Measurements from ENCODE around the gene DLK2. TPM values are rescaled to one million over a fixed set of nuclear protein-coding genes. Genes with fewer than 3 reads are reported as not detected.
"Not testable (repeated sequence)": the region's sequence is repeated elsewhere in the genome, so short reads cannot be mapped to it uniquely, and the experiment has no call there.

DLK2 gene
- total RNA-seq, 1 donor from 2014 or later: 3.4 TPM

GRCh38 chr6:43465948-43466347 lies 10.6 kb upstream of the DLK2 start:
- TF ChIP-seq CTCF (conservative IDR thresholded peaks at IDR 0.05): no peak
- no peaks in the 10 kb centered on the region for H3K9me3 Mint-ChIP-seq
- H3K27me3 Mint-ChIP-seq: peaks cover 23% of the 10 kb centered on the region
- no peak overlapping the region for H3K27ac Mint-ChIP-seq
- H3K36me3 Mint-ChIP-seq: no peaks in the 10 kb centered on the region
- DNase-seq (ENCODE audit: extremely low spot score, unreplicated experiment): no peak
- no peaks in the 10 kb centered on the region for H3K4me1 Mint-ChIP-seq (ENCODE audit: unreplicated experiment)
- H3K4me3 Mint-ChIP-seq: no peak overlapping the region

GRCh38 chr6:43464337-43464736 lies 9.0 kb upstream of the DLK2 start:
- DNase-seq (ENCODE audit: extremely low spot score, unreplicated experiment): no peak
- no peaks in the 10 kb centered on the region for H3K9me3 Mint-ChIP-seq
- H3K36me3 Mint-ChIP-seq: no peaks in the 10 kb centered on the region
- H3K27ac Mint-ChIP-seq: no peak overlapping the region
- H3K4me1 Mint-ChIP-seq (ENCODE audit: unreplicated experiment): no peaks in the 10 kb centered on the region
- H3K27me3 Mint-ChIP-seq: peaks cover 34% of the 10 kb centered on the region
- TF ChIP-seq CTCF (conservative IDR thresholded peaks at IDR 0.05): no peak
- no peak overlapping the region for H3K4me3 Mint-ChIP-seq

- Mint-ChIP-seq H3K4me1 (ENCODE audit: unreplicated experiment) (peaks cover 2% of the 10 kb centered on the region), H3K9me3 (no peaks in the 10 kb centered on the region), H3K27ac (no peak overlapping the region)
These were observed 6.6 kb upstream of the DLK2 start for GRCh38 chr6:43461936-43462335.

GRCh38 chr6:43460032-43460431 lies 4.7 kb upstream of the DLK2 start:
- H3K27ac Mint-ChIP-seq: no peak overlapping the region
- DNase-seq (ENCODE audit: extremely low spot score, unreplicated experiment): no peak
- peaks cover 46% of the 10 kb centered on the region for H3K27me3 Mint-ChIP-seq
- no peak for TF ChIP-seq CTCF (conservative IDR thresholded peaks at IDR 0.05)
- H3K4me1 Mint-ChIP-seq (ENCODE audit: unreplicated experiment): peaks cover 12% of the 10 kb centered on the region
- no peaks in the 10 kb centered on the region for H3K9me3 Mint-ChIP-seq
- H3K4me3 Mint-ChIP-seq: no peak overlapping the region
- no peaks in the 10 kb centered on the region for H3K36me3 Mint-ChIP-seq

More at GRCh38 chr6:43461936-43462335, 6.6 kb upstream of the DLK2 start:
- no peaks in the 10 kb centered on the region for H3K36me3 Mint-ChIP-seq
- no peak for TF ChIP-seq CTCF (conservative IDR thresholded peaks at IDR 0.05)
- DNase-seq (ENCODE audit: extremely low spot score, unreplicated experiment): no peak
- H3K27me3 Mint-ChIP-seq: peaks cover 34% of the 10 kb centered on the region
- no peak overlapping the region for H3K4me3 Mint-ChIP-seq

- TF ChIP-seq CTCF (conservative IDR thresholded peaks at IDR 0.05): no peak
- Mint-ChIP-seq H3K9me3 (no peaks in the 10 kb centered on the region), H3K27ac (no peak overlapping the region), H3K4me1 (ENCODE audit: unreplicated experiment) (peaks cover 12% of the 10 kb centered on the region), H3K36me3 (no peaks in the 10 kb centered on the region), H3K4me3 (peak overlapping the region; percentile 48), H3K27me3 (peaks cover 46% of the 10 kb centered on the region)
- no peak for DNase-seq (ENCODE audit: extremely low spot score, unreplicated experiment)
These were observed 4.2 kb upstream of the DLK2 start for GRCh38 chr6:43459535-43459934.

GRCh38 chr6:43458154-43458553 lies 2.8 kb upstream of the DLK2 start:
- DNase-seq (ENCODE audit: extremely low spot score, unreplicated experiment); H3K9me3 Mint-ChIP-seq; H3K27ac Mint-ChIP-seq; H3K4me3 Mint-ChIP-seq; H3K36me3 Mint-ChIP-seq: not testable (repeated sequence)
- Mint-ChIP-seq H3K4me1 (ENCODE audit: unreplicated experiment) (peaks cover 16% of the 10 kb centered on the region), H3K27me3 (peaks cover 51% of the 10 kb centered on the region)
